K562 (cell line): ENCODE results near the gene TMEM30A. TPM values are rescaled to one million over a fixed set of nuclear protein-coding genes. Genes with fewer than 3 reads are reported as not detected.

Source experiments
- ATAC-seq: fragments of 200-7000 bp; cut with Tn5 transposase; 3 replicates; pipeline ENCODE4 v1.9.1; 2020; ENCODE audit warnings: moderate library complexity
- BruUV-seq: library from RNA; stranded (reverse); fragments of 400-500 nt; replicated peaks from 2 replicates; lab custom pipeline; 2021; lab: Mats Ljungman, UMichigan
- CTCF ChIA-PET: fragments of 300-600 bp; formaldehyde crosslinking; extraction: SDS; loops from one replicate; lab custom pipeline; 2021; ENCODE audit warnings: low intra/inter-chr PET ratio; lab: Yijun Ruan, JAX
- POLR2A ChIA-PET: fragments of 300-600, 350-650 bp; sonication (Branson Sonifier 250); formaldehyde crosslinking; extraction: SDS; loops from one replicate; lab custom pipeline; 2021; ENCODE audit warnings: antibody characterized with exemption, inconsistent platforms; lab: Yijun Ruan, JAX
- DNase-seq, 4 experiments: peaks; one replicate each; pipeline versions ENCODE4 v3.0.0 to v3.0.0-alpha.2; 2011 to 2018; ENCODE audit warnings: low spot score in 3 of 4, mixed read lengths in 3 of 4; ENCODE audit errors: extremely low read depth in 1 of 4
- FAIRE-seq: peaks from 2 replicates; lab custom pipeline; 2011; peaks lifted over from hg19 to GRCh38; lab: Jason Lieb, UNC
- H2AFZ ChIP-seq: 2 replicates; pipeline ENCODE4 v1.6.0; 2011; ENCODE audit warnings: low read depth, low read length, control low read depth, inconsistent platforms
- H3K27ac ChIP-seq: fragments of 200-600 bp; 3 replicates; pipeline ENCODE4 v1.8.0; 2011; ENCODE audit warnings: low read depth, mild to moderate bottlenecking, control low read depth, inconsistent platforms, low read length, moderate library complexity, mixed read lengths; ENCODE audit errors: extremely low read depth
- H3K27me3 ChIP-seq, 2 experiments: fragments of 300-600 bp in 1 of 2; 2 replicates in 1 of 2; 3 replicates in 1 of 2; pipeline versions ENCODE4 v1.6.0 to v1.8.0; 2011; ENCODE audit warnings: inconsistent platforms in 2 of 2, low read length in 2 of 2, mild to moderate bottlenecking in 1 of 2, mixed read lengths in 1 of 2, moderate library complexity in 1 of 2; ENCODE audit not compliant: control insufficient read depth in 2 of 2, insufficient read depth in 2 of 2
- H3K36me3 ChIP-seq: fragments of 300-600 bp; 3 replicates; pipeline ENCODE4 v1.8.0; 2011; ENCODE audit warnings: mild to moderate bottlenecking, low read length, inconsistent platforms; ENCODE audit not compliant: control insufficient read depth, insufficient read depth
- H3K4me1 ChIP-seq, 2 experiments: fragments of 200-600 bp in 1 of 2; replicated peaks in 1 of 2; 2 replicates in 1 of 2; 3 replicates in 1 of 2; pipeline versions ENCODE4 v1.5.1 to v1.8.0; 2011; ENCODE audit warnings: inconsistent platforms in 2 of 2, low read length in 2 of 2, mild to moderate bottlenecking in 1 of 2, mixed read lengths in 1 of 2, moderate library complexity in 1 of 2; ENCODE audit not compliant: control insufficient read depth in 2 of 2, insufficient read depth in 2 of 2
- H3K4me2 ChIP-seq: 2 replicates; pipeline ENCODE4 v1.6.1; 2011; ENCODE audit warnings: low read length, control low read depth, inconsistent platforms, mixed read lengths; ENCODE audit not compliant: insufficient read depth
- H3K4me3 ChIP-seq: fragments of 200-600 bp; sonication (generic), shearing (Covaris generic); 2 replicates; pipeline ENCODE4 v1.5.1; 2016; ENCODE audit warnings: control low read depth, inconsistent platforms
- H3K79me2 ChIP-seq: fragments of 200-600 bp; 3 replicates; pipeline ENCODE4 v1.8.0; 2011; ENCODE audit warnings: low read length, inconsistent platforms; ENCODE audit not compliant: control insufficient read depth, insufficient read depth
- H3K9ac ChIP-seq, 2 experiments: 2 replicates each; pipeline versions ENCODE4 v1.6.0 to v1.6.1; 2011; ENCODE audit warnings: low read depth in 2 of 2, low read length in 2 of 2, control low read depth in 1 of 2, inconsistent platforms in 1 of 2, mild to moderate bottlenecking in 1 of 2, mixed read lengths in 1 of 2; ENCODE audit not compliant: insufficient read depth in 1 of 2
- H3K9me1 ChIP-seq: one replicate; pipeline ENCODE4 v1.6.0; 2011; ENCODE audit warnings: inconsistent platforms, mild to moderate bottlenecking, low read length, moderate library complexity; ENCODE audit not compliant: control insufficient read depth, insufficient read depth
- H3K9me3 ChIP-seq: replicated peaks from 2 replicates; pipeline ENCODE4 v1.5.1; 2011; ENCODE audit warnings: low read depth, low read length, inconsistent platforms; ENCODE audit not compliant: control insufficient read depth, insufficient read depth
- H4K20me1 ChIP-seq: replicated peaks from 2 replicates; pipeline ENCODE4 v1.6.1; 2011; ENCODE audit warnings: low read length, inconsistent platforms, mixed read lengths; ENCODE audit not compliant: control insufficient read depth, insufficient read depth
- ATF2 ChIP-seq: sonication (generic); formaldehyde crosslinking; IDR thresholded peaks from 2 replicates; pipeline ENCODE4 v1.8.1; 2022; ENCODE audit warnings: missing genetic modification reagents
- BMI1 ChIP-seq: fragments of 150-350 bp; IDR thresholded peaks from 2 replicates; pipeline ENCODE4 v1.6.1; 2014; ENCODE audit warnings: low read length
- DACH1 ChIP-seq: fragments of 450-650 bp; IDR thresholded peaks from 2 replicates; pipeline ENCODE4 v1.6.1; 2018; ENCODE audit not compliant: partially characterized antibody
- EGR1 ChIP-seq: fragments of 450-650 bp; conservative IDR thresholded peaks from 2 replicates; pipeline ENCODE4 v1.6.1; 2017; ENCODE audit warnings: mild to moderate bottlenecking
- FOXO4 ChIP-seq: fragments of 450-650 bp; formaldehyde crosslinking; IDR thresholded peaks from 2 replicates; pipeline ENCODE4 v1.4.0; 2020; ENCODE audit warnings: mild to moderate bottlenecking, moderate library complexity
- HDAC2 ChIP-seq: fragments of 450-650 bp; IDR thresholded peaks from 2 replicates; pipeline ENCODE4 v1.6.1; 2016; ENCODE audit warnings: mild to moderate bottlenecking
- JUND ChIP-seq, 2 experiments: IDR thresholded peaks; 2 replicates in 1 of 2; 3 replicates in 1 of 2; pipeline ENCODE4 v1.6.1; 2011; ENCODE audit warnings: borderline replicate concordance in 2 of 2, low read depth in 2 of 2, low read length in 2 of 2, improper control_type of control experiment in 1 of 2, missing biosample characterization in 1 of 2, missing genetic modification characterization in 1 of 2, missing genetic modification reagents in 1 of 2
- MEF2D ChIP-seq: conservative IDR thresholded peaks from 2 replicates; pipeline ENCODE4 v1.6.1; 2016; ENCODE audit warnings: low read depth, missing genetic modification characterization, missing compliant biosample characterization
- MYC ChIP-seq, 2 experiments: fragments of 250-450 bp in 1 of 2; sonication (Bioruptor Pico) in 1 of 2; IDR thresholded peaks; 2 replicates each; pipeline versions ENCODE4 v1.5.1 to v1.6.1; 2012 to 2021; ENCODE audit warnings: low read depth in 2 of 2, borderline replicate concordance in 1 of 2, improper control_type of control experiment in 1 of 2, low read length in 1 of 2, mild to moderate bottlenecking in 1 of 2, moderate library complexity in 1 of 2
- NFE2L1 ChIP-seq: fragments of 450-650 bp; IDR thresholded peaks from 2 replicates; pipeline ENCODE4 v1.6.1; 2016; ENCODE audit warnings: missing genetic modification characterization, low read depth, mild to moderate bottlenecking, missing compliant biosample characterization, moderate library complexity, borderline replicate concordance
- SIN3B ChIP-seq: fragments of 450-650 bp; IDR thresholded peaks from 2 replicates; pipeline ENCODE4 v1.6.1; 2017; ENCODE audit warnings: low read depth, mild to moderate bottlenecking, moderate library complexity
- SMARCE1 ChIP-seq: fragments of 450-650 bp; IDR thresholded peaks from 2 replicates; pipeline ENCODE4 v1.7.1; 2016; ENCODE audit warnings: mild to moderate bottlenecking
- TAF9B ChIP-seq: fragments of 450-650 bp; IDR thresholded peaks from 2 replicates; pipeline ENCODE4 v1.6.1; 2018; ENCODE audit warnings: mild to moderate bottlenecking; ENCODE audit not compliant: partially characterized antibody
- YBX1 ChIP-seq: fragments of 450-650 bp; IDR thresholded peaks from 2 replicates; pipeline ENCODE4 v1.7.1; 2016; ENCODE audit warnings: mild to moderate bottlenecking
- ZBTB49 ChIP-seq: sonication (generic); formaldehyde crosslinking; IDR thresholded peaks from 2 replicates; pipeline ENCODE4 v1.8.0; 2022; ENCODE audit warnings: missing genetic modification reagents, mild to moderate bottlenecking, borderline replicate concordance
- ZC3H11A ChIP-seq: IDR thresholded peaks from 2 replicates; pipeline ENCODE4 v1.6.1; 2012; ENCODE audit warnings: low read depth, low read length, improper control_type of control experiment
- ZNF274 ChIP-seq: IDR thresholded peaks from 2 replicates; pipeline ENCODE4 v1.6.1; 2011; ENCODE audit warnings: low read depth, mild to moderate bottlenecking, low read length, moderate library complexity, borderline replicate concordance
- ZNF766 ChIP-seq: fragments of 200-800 bp; sonication (Bioruptor generic); conservative IDR thresholded peaks from 2 replicates; pipeline ENCODE4 v1.6.1; 2016; ENCODE audit warnings: missing genetic modification characterization, missing compliant biosample characterization
- WGBS: fragments of 100-300 bp; shearing (Covaris generic); methylation state at CpG from one replicate; pipeline ENCODE4 v1.1.6; 2016; ENCODE audit warnings: low coverage, mixed read lengths; ENCODE audit not compliant: insufficient coverage; ENCODE audit errors: missing lambda C conversion rate; 5-methylcytosine and 5-hydroxymethylcytosine counted together
- in situ Hi-C: fragments of 300-500 bp; cut with MboI; formaldehyde crosslinking; loops from 4 replicates; pipeline ENCODE4 v1.15.0; 2018; ENCODE audit warnings: inconsistent platforms, mixed read lengths
- intact Hi-C: fragments of 100-400 bp; cut with micrococcal nuclease; formaldehyde crosslinking; loops from 2 replicates; pipeline ENCODE4 v1.14.2; 2022
- polyA plus RNA-seq, 8 experiments: library from polyadenylated mRNA; depleted of rRNA in 4 of 8; stranded (reverse) in 5 of 8; unstranded in 3 of 8; fragments of >200 nt; fragmentation: Nextera tagmentation in 2 of 8; fragmentation: Illumina TruSeq in 1 of 8; extraction: Ambion mirVana in 2 of 8; extraction: Trizol in 1 of 8; gene quantifications; 2 replicates each; pipeline versions ENCODE4 v1.2.1 to v1.2.3, GENCODE V29; 2011 to 2014; ENCODE audit warnings: inconsistent platforms in 1 of 8, missing spikeins in 1 of 8
- total RNA-seq, 7 experiments: library from RNA; depleted of rRNA in 6 of 7; stranded (reverse); fragments of >200 nt in 6 of 7; fragmentation: Illumina TruSeq in 2 of 7; extraction: Trizol in 2 of 7; gene quantifications; 2 replicates each; pipeline versions ENCODE4 v1.2.1 to v1.2.3, GENCODE V29; 2011 to 2021; ENCODE audit warnings: low replicate concordance in 1 of 7

Gene TMEM30A
- total and polyA plus RNA-seq, 9 of the 15 experiments (the other 6 are each of a cell fraction or from before 2014, with no cell fraction given) = 6.5 to 31.2 (median 16.3) TPM

GRCh38 chr6:75217193-75217592, 67.4 kb downstream of the TMEM30A start:
- Histone ChIP-seq H3K27ac (no peak overlapping the region), H3K4me2 (no peak overlapping the region), H3K9me3 (no peaks in the 10 kb centered on the region), H3K36me3 (no peaks in the 10 kb centered on the region), H3K79me2 (no peaks in the 10 kb centered on the region), H3K27me3 (no peaks in the 10 kb centered on the region), H3K9ac (no peak overlapping the region), H3K4me3 (no peak overlapping the region), H3K9me1 (no peaks in the 10 kb centered on the region), H2AFZ (no peak overlapping the region), H4K20me1 (no peaks in the 10 kb centered on the region), H3K4me1 (no peaks in the 10 kb centered on the region)
- BruUV-seq = no TSS peak
- POLR2A ChIA-PET = no interaction called here
- FAIRE-seq (no peak), DNase-seq (no peak), ATAC-seq (no peak)
- intact Hi-C loops (no loop called here), in situ Hi-C loops (no loop called here)
- WGBS = 0% methylated on average over 4 of the region's 4 CpGs
- CTCF ChIA-PET = no interaction called here
- TF ChIP-seq ZBTB49 (CRISPR knock-in tag) (no peak), HDAC2 (no peak), SMARCE1 (no peak), ZC3H11A (no peak), BMI1 (no peak), JUND (IDR thresholded peaks at IDR 0.05; ENCODE audit: borderline replicate concordance, low read depth, low read length) (no peak), JUND (tag; IDR thresholded peaks at IDR 0.05; ENCODE audit: borderline replicate concordance, low read depth, low read length) (peak; percentile 37; the same call in 1 of the 3 replicates), YBX1 (no peak), TAF9B (no peak), NFE2L1 (tag) (no peak), EGR1 (0 out of 2 replicates have a peak, but pooled peaks have one; percentile 25), SIN3B (no peak), ATF2 (CRISPR knock-in tag) (no peak), DACH1 (no peak), ZNF766 (no peak), MYC (IDR thresholded peaks at IDR 0.05; ENCODE audit: low read depth, low read length) (no peak), MYC (CRISPR knock-in tag; IDR thresholded peaks at IDR 0.05; ENCODE audit: borderline replicate concordance, low read depth) (no peak), MEF2D (tag) (peak; percentile 88), ZNF274 (no peak), FOXO4 (no peak)
